HK-2 (cell line): ENCODE measurements around the gene ARPP19.
"Not testable (repeated sequence)": the region's sequence is repeated elsewhere in the genome, so short reads cannot be mapped to it uniquely, and the experiment has no call there.

Source experiments
- DNase-seq: peaks from one replicate; pipeline ENCODE4 v3.0.0-alpha.2; 2018; ENCODE audit not compliant: unreplicated experiment

Gene ARPP19

GRCh38 chr15:52568601-52569585, at the start of gene ARPP19:
Gene ARPP19, minus strand, starts transcription at chr15:52569030. Its CDS starts 138 bp downstream, at chr15:52568892.
- DNase-seq: peak; percentile 88

- no peak for DNase-seq
Measured at GRCh38 chr15:52617026-52617425, 48.2 kb upstream of the ARPP19 start.

- DNase-seq: no peak
Measured at GRCh38 chr15:52615302-52615701, 46.5 kb upstream of the ARPP19 start.

- no peak for DNase-seq
Measured at GRCh38 chr15:52609593-52609992, 40.8 kb upstream of the ARPP19 start.

- DNase-seq: no peak
Measured at GRCh38 chr15:52584414-52584813, 15.6 kb upstream of the ARPP19 start.

GRCh38 chr15:52579852-52580251, 11.0 kb upstream of the ARPP19 start:
- DNase-seq: no peak

- no peak for DNase-seq
Measured at GRCh38 chr15:52576692-52577091, 7.9 kb upstream of the ARPP19 start.

GRCh38 chr15:52575573-52575972, 6.7 kb upstream of the ARPP19 start:
- DNase-seq: not testable (repeated sequence)

- DNase-seq: no peak
Measured at GRCh38 chr15:52575072-52575471, 6.2 kb upstream of the ARPP19 start.

GRCh38 chr15:52574623-52575022, 5.8 kb upstream of the ARPP19 start:
- DNase-seq: not testable (repeated sequence)

GRCh38 chr15:52567871-52568600, 794 bp downstream of the ARPP19 start:
- peak; percentile 35 for DNase-seq

- no peak for DNase-seq
Measured at GRCh38 chr15:52566889-52567288, 1.9 kb downstream of the ARPP19 start.

- DNase-seq: not testable (repeated sequence)
Measured at GRCh38 chr15:52565417-52566358, 3.1 kb downstream of the ARPP19 start.

GRCh38 chr15:52563501-52564060, 5.2 kb downstream of the ARPP19 start:
- DNase-seq: no peak

- DNase-seq: no peak
Measured at GRCh38 chr15:52559575-52559974, 9.3 kb downstream of the ARPP19 start.

GRCh38 chr15:52559022-52559421, 9.8 kb downstream of the ARPP19 start:
- DNase-seq: no peak

- DNase-seq: peak; percentile 50
Measured at GRCh38 chr15:52558196-52558595, 10.6 kb downstream of the ARPP19 start.

GRCh38 chr15:52557274-52557641, 11.6 kb downstream of the ARPP19 start:
- no peak for DNase-seq

- no peak for DNase-seq
Measured at GRCh38 chr15:52556524-52557273, 12.1 kb downstream of the ARPP19 start.

GRCh38 chr15:52552303-52552702, 16.5 kb downstream of the ARPP19 start:
- DNase-seq: no peak

GRCh38 chr15:52551762-52552161, 17.1 kb downstream of the ARPP19 start:
- no peak for DNase-seq
